HG03159 (cell line): ENCODE measurements around the gene IGFBP2.

ENCODE experiments used
- ATAC-seq: cut with Tn5 transposase; IDR thresholded peaks from one replicate; pipeline ENCODE4 v1.9.1; 2021; ENCODE audit warnings: mild to moderate bottlenecking, moderate library complexity; ENCODE audit not compliant: unreplicated experiment

Gene IGFBP2

DNA sequence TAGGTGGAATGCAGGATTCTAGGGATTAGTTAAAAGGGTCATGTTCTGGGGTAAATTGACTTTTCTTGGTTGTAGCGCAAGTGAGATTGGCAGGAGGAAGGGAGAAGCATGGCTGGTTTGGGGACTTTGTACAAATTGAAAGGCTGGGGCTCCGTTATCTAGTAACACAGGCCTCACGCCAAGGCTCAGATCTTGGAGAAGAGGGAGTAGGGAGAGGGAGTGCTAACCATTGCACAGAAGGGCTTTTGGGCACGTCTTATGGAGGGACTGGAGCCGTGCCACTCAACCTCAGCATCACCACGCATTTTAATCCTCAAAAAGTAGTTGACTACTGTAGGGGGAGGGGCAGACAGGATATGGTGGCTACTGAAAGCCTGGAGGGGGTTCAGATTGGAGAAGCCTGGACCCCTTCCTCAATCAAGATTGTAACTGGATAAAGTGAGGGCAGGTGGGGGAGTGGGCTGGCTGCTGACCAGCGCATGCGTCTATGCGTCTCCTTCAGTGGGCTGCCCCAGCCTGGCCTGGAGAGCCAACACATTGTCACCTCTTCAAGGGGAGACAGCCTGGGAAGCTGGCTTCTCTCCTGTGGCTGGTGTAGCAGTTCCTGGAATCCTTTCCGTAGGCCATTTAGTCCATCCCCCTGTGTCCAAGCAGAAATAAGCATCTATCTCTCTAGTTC, 47.9 kb downstream of the IGFBP2 start:
- no peak for ATAC-seq

DNA sequence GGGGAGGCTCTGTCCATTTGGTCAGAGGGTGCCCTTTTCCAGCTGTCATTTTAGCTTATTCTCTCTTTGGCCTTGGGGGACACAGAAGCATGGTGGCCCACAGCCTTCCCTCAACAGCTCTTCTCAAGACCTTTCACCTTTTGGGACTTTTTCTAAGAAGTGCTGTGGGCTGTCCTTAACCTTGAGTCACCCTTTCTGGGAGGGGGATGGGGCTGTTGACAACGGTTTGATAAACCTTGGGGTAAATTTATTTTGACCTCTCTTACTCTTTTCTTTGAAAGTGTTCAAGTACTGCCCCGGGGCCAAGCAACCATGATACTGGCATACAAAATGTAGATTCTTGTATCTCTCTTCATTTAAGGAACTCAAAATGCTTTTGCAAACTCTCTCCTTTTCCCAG, 48.5 kb downstream of the IGFBP2 start:
- ATAC-seq = no peak

DNA sequence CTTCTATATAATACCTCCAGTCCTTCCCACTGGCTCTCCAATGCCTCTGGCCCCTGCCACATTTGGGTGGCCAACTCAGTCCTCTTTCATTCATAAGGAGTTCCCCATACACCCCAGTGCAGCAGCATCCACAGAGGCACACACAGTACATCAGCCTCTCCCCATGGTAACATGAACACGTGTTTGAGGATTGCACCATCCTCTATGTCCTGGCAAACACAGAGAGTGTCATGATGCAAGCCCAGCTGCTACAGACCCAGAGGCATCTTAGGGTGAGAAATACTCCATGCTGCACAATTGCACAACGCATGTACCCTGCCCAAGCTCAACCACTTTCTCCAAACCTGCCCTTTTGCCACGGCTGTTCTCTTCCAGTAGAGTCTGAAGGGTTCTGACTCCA, 50.6 kb downstream of the IGFBP2 start:
- ATAC-seq = no peak

DNA sequence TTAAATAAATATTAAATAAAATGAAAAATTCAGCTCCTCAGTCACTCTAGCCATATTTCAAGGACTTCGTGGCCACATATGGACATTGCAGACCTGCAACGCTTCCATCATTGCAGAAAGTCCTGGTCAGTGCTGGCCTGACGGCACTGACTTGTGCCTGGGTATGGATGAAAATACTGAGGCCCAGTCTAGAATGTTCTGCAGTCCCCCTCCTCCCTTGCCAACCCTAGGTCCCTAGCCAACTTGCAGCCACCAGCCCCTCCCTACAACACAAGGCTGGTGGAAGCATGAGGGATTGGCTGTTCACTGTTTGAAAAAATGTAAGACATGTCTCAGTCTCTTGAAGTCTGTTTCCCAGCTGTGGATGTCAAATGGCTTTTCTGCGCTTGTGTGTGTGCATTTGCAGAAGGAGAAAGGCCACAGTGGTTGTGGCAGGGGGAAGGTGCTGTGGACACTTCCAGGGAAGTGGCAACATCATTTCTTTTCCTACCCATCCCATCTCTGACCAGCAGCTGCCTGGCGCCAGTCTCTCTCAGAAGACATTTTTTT, 52.2 kb downstream of the IGFBP2 start:
- ATAC-seq = no peak

DNA sequence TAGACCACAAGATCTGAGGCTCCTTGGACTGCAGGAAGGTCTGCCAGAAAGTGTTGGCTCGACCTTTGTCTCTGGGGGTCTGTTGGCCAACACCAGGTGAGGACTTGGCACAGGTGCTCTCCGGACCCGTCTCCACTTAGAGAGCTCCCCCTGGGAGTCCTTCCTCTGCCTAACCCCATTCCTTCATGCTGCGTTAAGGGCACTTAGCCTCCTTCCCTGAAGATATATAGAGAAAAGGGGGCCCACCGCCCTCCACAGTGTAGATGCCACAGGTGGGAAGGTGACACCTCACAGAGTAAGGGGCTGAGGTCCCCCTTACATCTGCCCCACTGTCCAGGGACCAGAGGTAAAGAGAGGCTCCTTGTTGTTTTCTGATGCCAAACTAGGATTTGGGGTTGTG, 53.9 kb downstream of the IGFBP2 start:
- ATAC-seq = no peak

DNA sequence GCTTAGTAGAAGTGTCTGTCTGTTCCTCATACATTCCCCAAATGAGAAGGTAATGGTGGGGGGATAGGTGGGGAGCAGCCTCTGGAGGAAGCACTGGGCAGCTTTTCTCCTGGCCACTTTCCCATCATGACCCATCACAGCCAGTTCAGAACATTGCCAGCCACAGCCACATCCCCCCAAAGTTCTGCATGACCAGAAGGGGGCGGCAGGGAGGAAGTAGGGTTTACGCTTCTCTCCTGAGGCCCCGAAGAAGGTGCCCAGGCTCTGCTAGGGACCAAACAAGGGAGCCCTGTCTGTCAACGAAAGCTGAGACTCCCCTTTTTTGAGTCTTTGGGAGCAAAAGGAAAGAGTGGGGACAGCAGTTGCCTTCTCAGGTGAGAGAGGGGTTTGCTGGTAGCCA, 54.4 kb downstream of the IGFBP2 start:
- no peak for ATAC-seq

DNA sequence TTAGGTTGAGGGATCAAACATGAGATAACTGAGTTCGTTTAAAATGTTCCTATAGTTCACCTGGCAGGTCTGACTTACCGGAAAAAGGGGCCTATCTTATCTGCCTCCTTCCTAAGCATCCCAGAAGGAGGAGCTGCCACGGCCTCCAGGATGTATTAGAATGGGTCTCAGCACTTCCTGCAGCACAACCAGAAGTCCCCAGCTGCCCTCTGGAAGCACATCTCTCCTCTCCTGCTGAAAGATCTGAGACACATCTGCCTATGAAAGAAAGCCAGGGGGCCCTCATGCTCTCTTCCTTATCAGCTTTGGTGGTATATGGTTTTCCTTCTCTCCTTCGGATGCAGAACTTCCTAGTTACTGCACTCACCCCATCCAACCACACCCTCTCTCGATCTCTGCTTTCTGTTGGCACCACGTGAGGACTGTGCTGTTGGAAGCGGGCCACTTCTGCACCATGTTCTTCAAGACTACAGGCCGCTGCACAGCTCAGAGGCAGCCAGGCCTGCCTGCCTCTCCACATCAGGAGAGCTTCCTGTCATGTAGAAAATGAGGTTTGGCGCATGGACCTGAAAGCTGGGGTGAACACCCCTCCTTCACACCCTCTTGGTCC, 55.6 kb downstream of the IGFBP2 start:
- no peak for ATAC-seq

DNA sequence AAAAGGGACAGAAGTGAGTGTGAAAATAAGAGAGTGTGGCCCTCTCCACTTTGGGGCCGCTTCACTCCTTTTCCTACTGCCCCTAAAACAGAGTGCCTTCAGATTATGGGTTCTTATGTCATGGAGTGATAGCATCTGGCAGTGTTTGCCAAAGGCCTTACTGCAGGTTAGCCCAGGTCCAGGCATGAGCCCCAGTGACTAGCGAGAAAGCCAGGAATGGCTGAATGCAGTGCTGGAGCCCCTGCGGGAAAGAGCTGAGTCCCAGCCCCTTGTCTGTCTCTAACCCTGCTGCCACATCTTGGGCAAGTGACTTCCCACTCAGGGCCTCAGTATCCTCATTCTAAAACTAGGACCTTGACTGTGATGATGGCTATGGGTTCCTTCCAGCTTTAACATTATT, 56.2 kb downstream of the IGFBP2 start:
- ATAC-seq = no peak

DNA sequence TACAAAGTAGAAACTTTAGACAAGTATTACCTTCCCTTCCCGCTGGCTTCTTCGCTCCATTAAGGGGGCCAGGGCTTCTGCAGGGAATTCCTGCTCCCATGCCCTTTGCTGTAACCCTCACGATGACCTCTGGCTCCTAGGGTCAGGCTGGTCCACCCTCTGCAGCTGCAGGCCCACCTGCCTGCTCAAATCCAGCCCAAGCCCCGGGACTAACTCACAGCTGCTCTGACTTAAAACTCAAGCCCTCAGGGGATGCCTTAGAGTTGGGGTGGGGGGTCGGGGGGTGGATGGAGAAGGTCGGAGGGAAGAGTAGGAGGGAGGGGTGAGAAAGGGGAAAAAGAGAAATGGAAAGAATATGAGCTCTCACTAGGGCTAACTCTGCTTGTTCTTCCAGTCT, 57.2 kb downstream of the IGFBP2 start:
- no peak for ATAC-seq

DNA sequence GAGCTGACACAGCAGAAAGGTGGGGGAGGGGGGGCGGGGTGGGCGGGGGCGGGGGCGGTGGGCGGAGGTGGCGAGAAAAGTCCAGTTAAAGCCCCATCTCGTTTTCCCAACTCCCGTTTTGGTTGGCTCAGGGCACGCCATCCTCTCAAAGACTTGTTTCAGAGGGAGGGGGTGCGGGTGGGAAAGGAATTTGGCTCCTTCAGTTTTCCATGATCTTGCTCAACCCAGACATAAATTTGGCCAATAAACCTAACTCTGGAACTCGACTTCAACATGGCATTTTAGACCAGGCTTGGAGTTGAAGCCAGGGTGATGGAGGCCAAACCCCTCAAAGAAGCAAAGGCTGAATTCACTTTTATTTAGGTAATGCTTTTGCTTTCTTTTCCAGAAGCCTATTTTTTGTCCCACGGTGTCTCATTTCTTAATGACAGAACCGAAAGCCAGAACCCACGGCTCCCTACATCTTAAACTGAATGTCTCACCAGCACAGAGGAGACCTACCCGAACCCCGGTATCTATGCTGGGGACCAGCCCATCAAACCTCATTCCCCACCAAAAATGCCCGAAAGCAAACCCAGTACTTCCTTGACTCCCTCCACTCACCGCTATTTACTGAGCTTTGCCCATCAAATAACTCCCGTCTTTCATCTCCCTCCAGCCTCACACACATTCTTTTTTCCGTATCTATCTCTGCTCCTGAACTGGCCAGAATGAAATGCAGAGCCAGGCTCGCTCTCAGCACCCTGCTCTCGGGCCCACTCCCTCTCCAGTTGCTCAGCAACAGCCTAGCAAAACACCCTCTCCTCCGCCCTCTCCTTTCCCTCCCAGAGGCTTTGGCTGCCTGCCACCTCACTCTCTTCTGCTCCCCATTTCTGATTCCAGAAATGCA, 57.9 kb downstream of the IGFBP2 start:
- ATAC-seq = no peak

DNA sequence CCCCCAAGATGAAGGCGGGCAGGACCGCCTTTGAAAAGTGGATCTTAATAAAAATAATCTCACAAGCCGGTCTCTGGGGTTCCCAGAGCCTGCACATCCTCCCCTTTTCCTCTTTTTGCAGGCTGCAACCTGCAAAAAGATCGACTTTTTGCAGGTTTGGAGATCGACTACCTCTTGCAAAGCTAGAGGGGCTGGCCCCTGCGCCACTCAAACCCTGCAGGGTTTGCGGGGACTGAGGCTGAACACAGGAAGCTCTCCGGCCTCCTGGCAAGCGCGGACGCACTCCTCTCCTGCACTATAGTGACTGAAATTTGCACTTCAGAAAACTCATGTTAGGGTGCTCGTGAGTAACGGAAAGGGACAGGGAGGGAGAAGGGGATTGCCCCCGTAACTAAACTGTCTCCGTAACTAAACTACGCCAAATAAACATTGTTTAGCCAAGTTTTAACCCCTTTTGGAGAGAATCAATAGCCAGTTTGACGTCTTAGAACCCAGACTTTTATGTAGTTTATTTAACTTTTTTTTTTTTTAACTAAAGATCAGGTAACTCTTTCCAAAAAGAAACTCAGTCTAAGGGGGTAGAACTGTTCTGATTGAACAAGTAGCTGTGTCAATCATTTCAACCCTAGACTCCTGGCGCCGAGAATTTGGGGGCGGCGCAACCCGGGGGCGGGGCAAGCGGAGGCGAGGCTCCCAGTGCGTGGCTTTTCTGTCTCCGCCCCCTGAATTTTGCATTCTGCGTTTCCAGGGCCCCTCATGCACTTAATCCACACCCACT, 59.6 kb downstream of the IGFBP2 start:
- ATAC-seq = no peak

DNA sequence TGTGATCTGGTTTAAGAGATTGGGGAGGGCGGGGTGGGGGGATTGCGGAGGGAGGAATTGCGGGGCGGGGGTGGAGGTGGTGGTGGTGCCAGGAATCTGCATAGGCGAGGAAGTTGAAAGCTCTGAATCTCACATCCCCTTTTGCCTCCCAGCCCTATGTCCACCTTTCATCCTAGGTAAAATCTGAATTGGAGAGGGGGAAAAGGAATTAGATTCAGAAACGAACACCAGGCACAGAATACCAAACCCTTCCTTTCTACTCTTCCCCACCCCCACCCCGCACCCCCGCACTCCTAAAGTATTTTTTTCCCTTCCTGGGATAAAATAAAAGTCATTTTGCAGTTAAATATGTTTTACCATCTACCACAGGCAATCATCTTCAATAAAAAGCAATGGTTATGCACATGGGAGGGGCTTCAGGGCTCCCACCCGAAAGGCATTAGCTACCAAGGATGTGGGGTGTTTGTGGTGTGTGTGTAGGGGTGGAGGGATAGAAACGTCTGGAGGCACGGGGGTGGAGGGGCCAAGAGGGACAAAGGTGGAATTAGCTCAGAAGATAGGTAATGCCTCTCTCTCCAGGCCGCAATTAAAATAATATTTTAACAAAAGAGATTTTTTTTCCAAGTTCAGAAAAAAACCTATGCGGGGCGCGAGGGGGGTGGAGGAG, 60.3 kb downstream of the IGFBP2 start:
- ATAC-seq = no peak

DNA sequence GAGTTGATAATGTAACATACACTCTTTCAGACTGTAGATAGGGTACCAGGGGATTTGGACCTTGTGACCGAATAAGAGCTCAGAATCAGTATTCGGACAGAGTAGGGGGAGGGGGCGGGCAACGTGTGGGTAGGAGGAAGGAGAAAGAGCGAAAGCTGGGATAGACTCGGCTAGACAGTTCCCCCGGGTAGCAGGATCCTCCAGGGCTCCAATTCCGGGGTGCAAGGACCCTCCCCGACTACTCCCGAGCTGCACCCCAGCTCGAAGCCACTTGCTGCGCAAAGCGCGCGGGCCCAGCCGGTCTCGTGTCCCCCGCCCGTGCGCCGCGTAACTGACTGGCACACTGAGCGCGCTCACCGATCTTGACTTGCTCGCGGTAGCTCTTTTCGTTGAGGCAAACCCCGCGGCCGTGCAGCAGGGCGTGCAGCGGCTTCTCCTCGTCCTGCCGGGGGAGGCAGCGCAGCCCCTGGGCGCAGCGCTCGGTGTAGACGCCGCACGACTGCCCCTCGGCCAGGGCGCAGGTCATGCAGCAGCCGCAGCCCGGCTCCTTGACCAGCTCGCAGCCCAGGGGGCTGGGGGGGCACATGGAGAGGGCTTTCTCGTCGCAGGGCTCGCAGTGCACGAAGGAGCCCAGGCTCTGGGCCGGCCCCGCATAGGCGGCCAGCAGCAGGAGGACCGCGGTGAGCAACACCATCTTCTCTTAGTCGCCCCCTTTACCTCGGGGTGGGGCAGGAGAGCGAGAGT, 61.0 kb downstream of the IGFBP2 start:
- no peak for ATAC-seq

DNA sequence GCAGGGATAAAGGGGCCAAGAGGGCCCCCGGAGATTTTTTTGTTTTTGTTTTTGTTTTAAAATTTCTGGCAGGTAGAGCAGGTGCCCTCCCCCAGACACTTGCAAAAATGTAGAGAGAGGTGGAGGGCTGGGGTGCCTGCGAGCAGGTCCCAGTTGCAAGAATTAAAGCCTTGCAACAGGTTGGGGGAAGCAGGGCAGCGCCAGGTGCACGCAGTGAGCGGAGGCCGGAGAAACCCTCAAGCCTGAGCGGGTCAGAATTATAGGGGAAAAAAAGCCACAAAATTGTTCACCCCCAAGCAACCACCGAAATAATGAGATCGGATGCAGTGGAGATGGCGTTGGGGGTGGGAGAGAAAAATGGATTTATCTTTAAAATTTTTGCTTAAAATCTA, 61.6 kb downstream of the IGFBP2 start:
- no peak for ATAC-seq

DNA sequence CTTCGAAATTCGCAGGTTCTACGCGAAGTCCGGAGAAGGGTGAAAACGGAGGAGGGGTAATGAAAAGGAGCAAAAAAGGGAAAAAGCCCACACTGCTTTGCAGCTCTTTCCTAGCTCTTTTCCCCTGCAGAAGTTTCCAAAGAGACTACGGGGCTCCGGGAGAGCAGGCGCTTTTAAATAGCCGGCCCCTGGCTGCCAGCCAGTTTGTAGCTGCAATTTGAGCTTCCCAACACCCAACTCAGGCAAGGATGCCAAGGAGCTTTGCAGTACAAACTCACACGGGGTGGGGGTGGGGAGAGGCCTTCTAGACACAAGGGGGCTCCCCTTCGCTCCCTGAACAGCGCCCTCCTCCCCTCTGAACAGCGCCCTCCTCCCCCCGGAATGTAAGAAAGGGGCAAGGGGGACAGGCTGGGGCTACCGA, 62.2 kb downstream of the IGFBP2 start, which contains the start of gene IGFBP5:
IGFBP5 (minus strand) TSS at position 149 of the 421 bp plus-strand sequence. CDS start 774 bp downstream, outside the sequence.
- no peak for ATAC-seq

DNA sequence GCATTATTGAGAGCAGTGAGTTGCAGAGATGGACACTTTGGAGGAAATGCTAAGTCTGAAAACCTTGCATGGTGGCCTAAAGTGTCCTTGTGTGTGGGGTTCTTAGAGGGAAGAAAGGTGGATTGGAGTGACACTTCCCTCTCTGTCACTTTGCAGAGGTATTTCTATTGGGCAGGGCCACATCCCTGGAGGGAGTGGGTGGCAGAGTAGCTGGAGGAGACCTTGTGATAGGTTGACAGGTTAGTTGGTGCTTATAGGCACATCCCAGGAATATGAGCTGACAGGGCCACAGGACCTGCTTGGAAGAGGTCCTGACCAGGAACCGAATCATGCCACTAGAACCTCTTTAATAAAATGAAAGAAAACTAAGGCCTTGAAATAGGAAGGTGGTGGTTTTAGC, 63.1 kb downstream of the IGFBP2 start:
- no peak for ATAC-seq

DNA sequence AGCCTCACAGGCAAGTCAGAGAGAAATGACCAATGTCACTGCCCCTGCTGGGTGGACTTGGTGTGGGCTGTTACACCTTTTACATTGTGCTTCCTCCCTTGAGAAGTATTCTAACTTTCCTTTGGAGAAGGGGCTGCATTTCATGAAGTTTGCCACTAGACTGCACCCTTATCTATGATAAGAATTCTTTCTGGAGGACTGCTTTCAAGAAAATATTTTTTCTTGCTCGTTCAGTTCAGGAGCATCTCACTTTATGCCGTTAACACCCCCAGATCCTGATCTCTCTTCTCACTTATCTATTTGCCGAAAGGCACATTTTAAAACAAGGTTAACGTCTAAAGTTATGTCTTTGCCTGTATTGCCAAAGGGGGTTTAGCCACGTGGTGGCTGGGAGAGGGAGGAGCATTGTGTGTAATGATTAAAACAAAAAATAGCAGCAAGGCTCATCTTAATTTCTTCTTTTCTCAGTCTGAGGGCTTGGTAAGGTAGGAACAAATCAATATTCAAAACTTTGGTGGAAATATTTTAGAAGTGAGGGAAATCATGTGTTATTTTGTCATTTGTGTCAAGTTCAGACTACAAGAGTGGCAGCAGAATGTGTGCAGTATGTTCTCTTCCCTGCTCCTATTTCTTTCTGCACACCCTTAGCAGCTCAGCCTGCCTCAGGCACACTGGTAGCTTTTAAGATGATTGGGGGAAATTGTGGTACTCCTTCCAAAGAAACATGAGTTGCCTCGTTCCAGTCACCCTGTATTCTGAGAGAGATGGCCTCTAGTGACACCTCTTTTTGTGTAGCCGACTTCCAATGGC, 63.7 kb downstream of the IGFBP2 start:
- no peak for ATAC-seq

DNA sequence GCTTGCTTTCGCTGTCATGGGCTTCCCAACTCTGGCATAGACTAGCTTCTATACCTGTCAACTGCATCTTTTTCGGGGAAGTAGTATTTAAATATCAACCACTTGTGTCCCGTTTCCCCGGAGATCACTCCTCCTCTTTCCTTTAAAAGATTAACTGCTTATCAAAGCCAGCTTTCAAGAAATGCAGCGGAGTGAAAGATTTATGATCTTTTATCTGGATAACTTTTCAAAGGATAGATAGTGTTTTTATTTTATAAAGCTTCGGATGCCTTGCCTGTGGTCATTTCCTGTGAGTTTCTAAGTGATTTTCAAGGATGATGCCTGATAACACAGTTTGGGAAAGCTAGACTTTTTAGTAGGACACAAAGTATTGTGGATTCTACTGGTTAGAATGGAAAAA, 65.1 kb downstream of the IGFBP2 start:
- ATAC-seq = no peak

DNA sequence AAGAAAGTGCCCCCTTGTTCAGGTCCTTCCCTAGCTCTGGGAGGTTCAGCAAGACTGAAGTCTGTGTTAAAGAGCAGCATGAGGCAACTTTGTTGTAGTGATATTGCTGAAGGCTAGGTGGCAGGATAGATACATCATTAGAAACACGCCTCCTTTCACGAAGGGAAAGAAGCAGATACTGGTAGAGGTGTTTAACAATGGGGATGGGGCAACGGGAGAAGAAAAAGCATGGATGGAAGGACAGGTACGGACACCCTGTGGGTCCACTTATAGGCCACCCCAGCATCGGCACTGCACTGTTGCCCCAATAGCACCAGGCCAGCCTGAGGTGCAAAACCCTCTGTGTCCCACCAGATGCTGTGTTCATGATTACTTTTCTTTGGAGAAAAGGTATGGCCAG, 65.7 kb downstream of the IGFBP2 start:
- no peak for ATAC-seq
